HG02938 (cell line): ENCODE results near the gene ADH1B.
"Not testable (repeated sequence)": the region's sequence is repeated elsewhere in the genome, so short reads cannot be mapped to it uniquely, and the experiment has no call there.

ENCODE experiments used
- ATAC-seq: cut with Tn5 transposase; IDR thresholded peaks from one replicate; pipeline ENCODE4 v1.9.1; 2021; ENCODE audit warnings: mild to moderate bottlenecking, moderate library complexity; ENCODE audit not compliant: unreplicated experiment

Gene ADH1B

DNA sequence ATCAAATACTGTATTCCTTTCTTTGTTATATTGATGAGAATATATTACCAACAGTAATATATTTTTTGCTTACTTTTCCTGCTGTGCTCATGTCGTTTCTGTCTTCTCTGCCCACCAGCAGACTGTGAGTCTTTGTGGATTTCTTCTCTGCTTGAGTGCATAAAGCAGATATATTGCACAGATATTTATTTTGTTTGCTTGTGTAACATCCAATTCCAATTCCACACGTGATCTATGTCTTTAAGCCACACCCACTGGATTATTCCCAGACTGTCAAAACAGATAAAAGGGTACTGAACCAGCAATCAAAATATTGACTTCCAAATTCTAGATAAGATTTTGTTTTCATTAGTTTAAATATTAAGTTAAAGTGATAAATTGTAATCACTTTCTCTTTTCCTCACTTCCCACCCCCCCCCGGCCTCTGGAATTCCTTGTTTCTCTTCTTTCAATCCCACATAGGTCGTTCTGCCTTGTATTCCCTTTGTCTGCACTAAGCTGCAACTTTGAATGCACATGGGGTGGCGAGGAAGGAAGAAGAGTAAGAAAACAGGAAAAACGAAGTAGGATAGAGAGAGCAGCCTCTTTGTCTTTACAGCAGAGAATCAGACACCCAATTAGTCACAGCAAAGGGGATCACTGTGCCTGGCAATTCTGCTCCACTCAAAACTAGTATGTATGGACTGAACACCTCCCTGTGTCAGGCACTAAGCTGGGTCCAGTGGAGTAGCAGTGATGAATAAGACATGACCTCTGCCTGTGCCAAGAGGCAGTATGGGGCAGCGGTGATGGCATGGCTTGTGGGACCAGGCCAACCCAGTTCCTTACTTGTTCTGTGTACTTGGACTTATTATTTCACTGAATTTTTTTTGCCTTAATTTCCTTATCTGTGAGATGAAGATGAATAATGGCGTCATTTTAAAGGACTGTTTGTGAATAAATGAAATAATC is at the start of gene ADH1B:
Gene ADH1B, minus strand, starts transcription at position 161 of the 951 bp plus-strand sequence. Its CDS starts 70 bp downstream, at position 91.
- no peak for ATAC-seq

DNA sequence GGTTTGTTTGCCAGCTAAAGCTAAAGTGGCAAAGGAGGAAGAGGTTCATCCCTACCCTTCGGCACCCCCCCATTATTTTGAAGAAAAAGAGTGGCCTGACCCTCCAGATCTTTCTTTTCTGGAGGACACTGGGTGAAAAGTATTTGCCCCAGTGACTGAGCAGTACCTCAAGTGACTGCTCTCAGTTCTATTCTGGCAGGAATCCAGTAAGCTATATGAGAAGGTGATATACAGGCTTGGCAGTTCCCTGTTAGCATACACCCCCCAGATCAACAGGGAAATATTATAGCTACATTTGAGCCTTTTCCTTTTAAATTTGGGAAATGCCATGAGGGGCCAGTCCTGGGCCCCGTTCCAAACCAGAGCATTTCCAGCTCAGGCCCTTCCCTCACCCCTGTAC is 46.6 kb upstream of the ADH1B start:
- not testable (repeated sequence) for ATAC-seq

DNA sequence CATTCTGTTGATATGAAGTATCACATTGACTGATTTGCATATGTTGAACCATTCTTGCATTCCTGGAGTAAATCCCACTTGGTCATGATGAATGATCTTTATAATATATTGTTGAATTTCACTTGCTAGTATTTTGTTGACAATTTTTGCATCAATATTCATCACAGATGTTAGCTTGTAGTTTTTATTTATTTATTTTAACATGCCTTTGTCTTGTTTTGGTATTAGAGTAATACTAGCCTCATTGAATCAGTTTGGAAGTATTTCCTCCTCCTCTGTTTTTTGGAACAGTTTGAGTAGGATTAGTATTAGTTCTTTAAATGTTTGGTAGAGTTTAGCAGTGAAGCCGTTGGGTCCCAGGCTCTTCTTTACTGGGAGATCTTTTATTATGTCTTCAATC is 45.3 kb upstream of the ADH1B start:
- ATAC-seq, result no peak

DNA sequence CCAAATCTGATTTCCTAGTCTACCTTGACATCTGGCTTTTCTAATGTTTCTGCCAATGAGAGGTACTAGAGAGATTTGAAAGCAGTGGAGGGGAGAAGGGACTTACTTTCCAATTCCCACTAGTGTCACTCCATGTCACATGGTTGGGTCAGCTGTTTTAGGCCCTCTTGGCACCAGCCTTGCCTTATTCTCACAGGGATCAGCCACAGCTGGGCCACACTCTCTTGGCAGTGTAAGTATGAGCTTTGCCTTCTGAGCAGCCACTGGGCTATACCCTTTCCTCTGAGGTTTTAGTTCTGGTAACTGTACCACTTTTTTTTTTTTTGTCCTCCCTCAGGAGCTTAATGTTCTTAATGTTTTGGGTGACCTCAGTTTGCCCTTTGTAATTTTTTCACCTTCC is 41.6 kb upstream of the ADH1B start:
- ATAC-seq, result no peak

DNA sequence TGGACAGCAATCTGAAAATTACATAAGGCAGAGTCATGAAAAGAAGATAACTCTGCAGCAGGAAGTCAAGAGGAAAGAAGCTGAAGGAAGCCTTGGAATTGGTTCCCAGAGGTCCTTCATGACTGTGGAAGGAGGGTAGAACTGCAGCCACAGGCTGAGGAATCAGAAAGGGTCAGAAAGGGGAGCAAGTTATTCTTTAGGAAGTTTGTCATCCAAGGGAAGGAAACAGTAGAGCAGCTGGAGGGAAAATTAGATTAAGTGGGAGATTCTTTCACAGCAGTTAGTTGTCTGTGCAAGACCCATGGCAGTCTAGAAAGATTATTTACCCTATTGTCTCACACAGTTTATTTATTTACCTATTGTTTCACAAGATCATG is 40.7 kb upstream of the ADH1B start:
- no peak for ATAC-seq

DNA sequence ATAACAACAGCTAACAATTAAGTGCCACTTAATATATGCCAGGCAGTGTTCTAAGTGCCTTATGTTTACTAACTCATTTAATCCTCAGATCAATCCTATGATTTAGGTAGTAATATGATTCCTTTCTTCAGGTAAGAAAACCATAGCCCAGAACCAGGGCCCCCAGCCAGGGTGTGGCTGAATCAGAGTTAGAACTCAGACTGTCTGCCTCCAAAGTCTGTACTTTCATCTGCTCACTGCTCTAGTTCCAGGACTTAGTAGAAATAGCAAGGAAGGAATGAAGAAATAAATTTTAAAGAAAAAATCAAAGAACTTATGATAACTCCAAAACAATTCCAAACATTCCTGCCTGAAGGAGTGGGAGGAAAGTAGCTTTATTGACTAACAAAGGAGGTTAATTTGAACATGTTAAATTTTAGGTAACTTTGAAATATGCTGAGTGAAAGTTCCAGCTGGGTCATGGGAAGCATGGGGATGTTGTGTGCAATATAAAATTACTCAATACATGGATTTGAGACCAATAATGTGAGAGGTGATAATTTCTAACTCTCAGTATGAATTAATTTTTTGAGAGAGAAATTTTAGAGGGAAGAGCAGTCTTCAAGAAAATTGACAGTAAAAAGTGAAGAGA is 40.2 kb upstream of the ADH1B start:
- ATAC-seq, result no peak

DNA sequence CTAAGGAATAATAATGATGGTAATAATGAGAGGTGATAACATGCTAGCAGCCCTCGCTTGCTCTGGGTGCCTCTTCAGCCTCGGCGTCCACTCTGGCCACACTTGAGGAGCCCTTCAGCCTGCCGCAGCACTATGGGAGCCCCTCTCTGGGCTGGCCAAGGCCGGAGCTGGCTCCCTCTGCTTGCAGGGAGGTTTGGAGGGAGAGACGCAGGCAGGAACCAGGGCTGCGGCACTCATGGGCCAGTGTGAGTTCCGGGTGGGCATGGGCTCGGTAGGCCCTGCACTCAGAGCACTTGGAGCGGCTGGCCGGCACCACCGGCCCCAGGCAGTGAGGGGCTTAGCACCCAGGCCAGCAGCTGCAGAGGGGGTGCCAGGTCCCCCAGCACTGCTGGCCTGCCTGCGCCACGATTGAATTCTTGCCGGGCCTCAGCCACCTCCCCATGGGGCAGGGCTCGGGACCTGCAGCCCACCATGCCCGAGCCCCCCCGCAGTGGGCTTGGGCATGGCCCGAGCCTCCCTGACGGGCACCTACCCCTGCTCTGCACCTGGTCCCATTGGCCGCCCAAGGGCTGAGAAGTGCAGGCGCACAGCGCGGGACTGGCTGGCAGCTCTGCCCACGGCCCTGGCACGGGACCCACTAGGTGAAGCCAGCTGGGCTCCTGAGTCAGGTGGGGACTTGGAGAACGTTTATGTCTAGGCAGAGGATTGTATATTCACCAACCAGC is 38.4 kb upstream of the ADH1B start:
- ATAC-seq, result no peak

DNA sequence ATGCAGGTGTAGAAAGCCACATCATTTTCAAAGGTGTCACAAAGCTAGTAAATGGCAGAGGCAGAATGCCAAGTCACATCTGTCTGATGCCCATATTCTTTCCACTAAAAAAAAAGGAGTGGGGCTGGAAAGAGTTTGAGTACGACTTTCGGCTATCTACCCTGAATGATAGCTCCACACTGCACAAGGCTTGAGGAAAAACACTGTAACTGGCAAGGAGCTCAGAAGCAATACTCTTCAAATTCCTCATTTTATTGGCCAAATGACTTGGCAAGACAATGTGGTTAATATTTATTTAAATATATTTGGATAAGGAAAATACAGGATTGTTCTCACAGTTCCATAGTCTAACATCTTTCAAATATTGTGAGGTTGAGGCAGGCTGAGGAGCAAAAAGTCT is 36.7 kb upstream of the ADH1B start:
- ATAC-seq, result no peak

DNA sequence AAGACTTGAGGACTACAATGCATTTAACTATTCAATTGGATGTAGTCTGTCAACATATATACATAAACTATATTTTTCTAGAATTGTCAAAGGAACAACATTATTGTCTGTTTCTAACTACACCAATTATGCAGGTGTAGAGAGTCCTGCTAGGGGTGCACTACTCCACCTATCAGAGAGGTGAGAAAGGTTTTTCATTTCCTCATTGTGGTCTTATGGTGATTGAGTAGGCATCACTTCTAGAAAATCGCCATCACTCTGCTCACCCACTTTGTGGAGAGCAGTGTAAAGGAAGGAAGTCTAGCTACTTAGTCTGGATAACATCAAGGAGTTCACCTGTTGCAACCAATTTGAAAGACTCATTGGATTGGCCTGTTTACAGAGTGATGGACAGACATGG is 35.8 kb upstream of the ADH1B start:
- ATAC-seq, result peak; percentile 78

DNA sequence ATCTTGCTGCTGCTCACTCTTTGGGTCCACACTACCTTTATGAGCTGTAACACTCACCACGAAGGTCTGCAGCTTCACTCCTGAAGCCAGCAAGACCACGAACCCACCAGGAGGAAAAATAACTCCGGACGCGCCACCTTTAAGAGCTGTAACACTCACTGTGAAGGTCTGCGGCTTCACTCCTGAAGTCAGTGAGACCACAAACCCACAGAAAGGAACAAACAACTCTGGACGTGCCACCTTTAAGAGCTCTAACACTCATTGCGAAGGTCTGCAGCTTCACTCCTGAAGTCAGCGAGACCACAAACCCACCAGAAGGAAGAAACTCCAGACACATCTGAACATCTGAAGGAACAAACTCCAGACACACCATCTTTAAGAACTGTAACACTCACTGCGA is 34.9 kb upstream of the ADH1B start:
- not testable (repeated sequence) for ATAC-seq

DNA sequence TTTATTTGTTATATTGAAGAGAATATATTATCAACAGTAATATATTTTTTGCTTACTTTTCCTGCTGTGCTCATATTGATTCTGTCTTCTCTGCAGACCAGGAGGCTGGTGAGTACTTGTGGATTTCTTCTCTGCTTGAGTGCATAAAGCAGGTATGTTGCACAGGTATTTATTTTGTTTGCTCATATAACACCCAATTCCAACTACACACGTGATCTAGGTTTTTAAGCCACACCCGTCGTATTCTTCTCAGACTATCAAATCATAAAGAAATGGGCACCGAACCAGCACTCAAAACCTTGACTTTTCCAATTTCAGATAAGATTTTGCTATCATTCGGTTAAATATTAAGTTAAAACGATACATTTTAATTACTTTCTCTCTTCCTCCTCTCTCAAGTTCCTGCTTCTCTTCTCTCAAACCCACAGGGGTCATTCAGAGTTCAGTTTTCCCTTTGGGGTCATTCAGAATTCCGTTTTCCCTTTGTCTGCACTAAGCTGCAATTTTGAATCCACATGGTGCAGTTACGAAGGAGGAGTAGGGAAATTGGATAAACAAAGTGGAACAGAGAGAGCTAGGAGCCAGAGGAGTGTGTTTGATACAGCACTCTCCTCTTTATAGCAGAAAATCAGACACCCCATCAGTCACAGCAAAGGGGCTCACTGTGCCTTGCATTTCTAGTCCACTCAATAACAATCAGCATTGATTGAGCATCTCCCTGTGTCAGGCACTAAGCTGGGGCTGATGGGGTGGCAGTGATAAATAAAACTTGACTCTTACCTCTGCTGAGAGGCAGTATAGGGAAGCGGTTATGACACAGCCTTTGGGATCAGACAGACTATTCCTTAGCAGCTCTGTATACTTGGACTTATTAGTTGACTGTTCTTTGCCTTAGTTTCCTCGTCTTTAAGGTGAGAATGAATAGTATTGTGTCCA is 31.7 kb upstream of the ADH1B start, which contains the start of gene ADH1C:
Gene ADH1C, minus strand, starts transcription at position 145 of the 936 bp plus-strand sequence. Its CDS starts 71 bp downstream, at position 74.
- no peak for ATAC-seq

DNA sequence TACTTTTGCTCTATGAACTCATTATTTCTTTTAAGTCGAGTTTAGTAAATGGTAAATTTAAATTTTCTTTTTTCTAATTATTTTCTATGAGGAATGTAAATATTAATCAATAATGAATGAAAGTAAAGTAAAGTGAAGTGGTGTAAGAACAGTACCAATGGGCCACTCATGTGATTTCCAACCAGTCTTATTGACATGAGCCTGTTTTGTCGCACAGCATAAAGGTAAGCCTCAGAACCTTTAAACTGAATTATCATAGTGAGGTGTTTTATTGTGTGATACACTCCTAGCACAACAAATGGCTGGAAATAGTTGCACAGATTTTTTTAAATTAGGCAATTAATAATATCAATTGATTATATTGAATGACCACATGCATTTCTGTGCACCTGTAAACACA is 30.3 kb upstream of the ADH1B start:
- no peak for ATAC-seq

DNA sequence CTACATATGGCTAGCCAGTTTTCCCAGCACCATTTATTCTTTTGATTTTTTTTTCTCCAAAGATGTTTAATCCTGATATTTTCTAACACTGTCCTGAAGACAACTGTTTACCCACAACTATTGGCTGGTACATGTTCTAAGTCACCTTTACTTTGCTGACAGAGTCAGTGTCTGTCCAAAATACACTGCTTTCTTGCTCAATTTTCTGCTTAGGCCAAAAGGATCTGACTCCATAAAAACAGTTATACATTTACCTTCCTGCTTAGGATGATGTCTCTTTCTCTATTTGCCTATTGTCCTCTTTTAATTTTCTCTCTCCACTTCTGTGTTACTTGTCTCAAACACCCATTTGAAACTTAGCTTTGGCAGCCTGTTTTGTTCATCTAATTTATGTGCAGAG is 28.1 kb upstream of the ADH1B start:
- ATAC-seq, result no peak

DNA sequence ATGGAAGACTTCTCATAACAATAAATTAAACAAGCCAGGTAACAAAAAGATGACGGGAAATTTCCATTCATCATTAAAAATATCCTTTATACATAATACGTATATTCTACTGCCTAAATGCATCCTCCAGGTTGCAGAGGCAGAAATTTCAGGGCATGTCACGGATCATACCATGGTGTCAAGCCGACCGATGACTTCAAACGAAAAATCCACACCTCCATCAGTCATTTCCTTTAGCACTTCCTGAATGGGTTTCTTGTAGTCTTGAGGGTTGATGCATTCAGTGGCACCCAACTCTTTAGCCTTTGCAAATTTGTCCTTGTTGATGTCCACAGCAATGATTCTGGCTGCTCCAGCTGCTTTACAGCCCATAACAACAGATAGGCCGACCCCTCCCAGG is 21.4 kb upstream of the ADH1B start:
- ATAC-seq, result not testable (repeated sequence)

DNA sequence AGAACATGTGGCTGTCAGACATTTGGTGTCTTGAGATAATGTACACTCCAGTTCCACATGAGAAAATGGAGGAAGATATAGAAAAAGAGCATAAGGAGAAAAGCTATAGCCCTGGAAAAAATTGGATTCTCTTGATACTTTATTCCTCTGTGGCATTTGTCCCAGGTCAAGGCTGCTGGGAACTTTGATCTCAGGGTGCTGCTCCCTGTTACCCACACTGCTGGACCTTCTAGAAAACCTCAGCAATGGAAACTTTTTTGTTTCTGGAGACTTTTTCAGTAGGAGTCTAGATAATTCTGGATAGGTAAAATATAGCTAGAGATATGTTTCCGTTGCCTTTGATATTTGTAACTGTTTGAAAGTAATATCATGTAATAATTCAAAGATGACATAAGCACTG is 20.2 kb upstream of the ADH1B start:
- no peak for ATAC-seq

DNA sequence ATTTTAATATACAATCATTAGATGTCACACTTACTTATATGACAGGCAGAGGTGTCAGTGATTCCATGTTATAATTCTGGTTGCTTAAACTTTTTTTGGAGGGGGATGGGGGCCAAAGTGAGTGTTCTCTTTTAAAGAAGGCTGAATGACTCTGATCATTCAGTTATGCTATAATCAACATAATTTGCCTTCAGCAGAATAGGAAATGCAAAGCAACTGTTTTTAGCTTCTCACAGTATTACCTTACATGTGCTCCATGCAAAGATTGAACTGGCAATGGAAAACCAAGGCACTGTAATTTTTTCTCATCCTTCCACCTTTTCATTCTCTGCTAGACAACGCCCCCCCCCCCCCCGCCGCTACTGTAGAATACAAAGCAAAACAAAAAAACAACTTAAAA is 18.0 kb upstream of the ADH1B start:
- no peak for ATAC-seq

DNA sequence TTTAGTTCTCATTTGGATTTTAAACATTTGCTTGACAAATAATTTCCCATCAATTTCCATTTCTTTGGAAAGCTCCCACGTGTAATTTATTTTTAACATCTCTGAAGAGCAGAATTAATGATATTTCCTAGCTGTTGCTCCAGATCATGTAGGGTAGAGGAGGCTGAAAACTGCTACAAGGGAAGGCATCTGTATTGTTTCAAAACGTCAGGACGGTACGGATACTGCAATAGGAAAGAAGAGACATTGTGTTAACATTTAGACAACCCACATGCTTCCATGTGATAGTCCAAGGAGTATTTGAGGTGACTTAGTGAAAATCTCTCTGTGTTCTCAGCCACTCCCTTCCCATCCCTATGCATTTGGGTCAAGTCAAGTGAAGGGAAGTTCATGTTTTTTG is 15.4 kb upstream of the ADH1B start:
- no peak for ATAC-seq

DNA sequence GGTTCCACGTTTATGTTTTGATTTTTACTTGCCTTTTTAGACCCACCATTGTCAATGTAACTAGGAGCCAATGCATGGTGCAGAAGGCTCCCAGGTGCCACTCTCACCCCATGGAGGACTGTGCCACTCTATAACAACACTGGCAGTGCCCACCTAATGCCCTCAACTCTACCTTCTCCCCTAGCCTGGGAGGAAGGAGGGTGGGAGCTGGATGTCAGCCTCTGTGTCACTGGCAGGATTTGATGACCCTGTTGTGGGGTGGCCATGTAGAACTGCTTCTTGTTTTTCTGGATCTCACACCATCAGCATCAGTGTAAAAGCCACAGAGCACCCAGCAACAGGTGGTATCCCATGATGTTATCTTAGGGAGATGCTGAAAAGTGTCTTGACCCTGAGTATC is 13.7 kb upstream of the ADH1B start:
- no peak for ATAC-seq

DNA sequence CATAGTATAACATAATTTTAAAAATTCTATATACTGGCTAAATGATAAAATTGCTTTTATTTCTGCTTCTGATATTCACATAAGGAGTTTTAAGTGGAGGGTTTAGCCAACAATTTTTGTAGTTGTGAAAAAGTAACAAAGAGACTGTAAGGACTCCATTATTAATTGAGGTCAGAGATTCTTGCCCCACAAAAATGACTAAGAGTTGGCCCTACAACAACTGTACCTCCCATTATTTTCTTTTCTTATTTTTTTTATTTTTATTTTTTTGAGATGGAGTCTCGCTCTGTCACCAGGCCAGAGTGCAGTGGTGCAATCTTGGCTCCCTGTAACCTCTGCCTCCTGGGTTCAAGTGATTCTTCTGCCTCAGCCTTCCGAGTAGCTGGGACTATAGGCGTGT is 9.4 kb upstream of the ADH1B start:
- no peak for ATAC-seq

DNA sequence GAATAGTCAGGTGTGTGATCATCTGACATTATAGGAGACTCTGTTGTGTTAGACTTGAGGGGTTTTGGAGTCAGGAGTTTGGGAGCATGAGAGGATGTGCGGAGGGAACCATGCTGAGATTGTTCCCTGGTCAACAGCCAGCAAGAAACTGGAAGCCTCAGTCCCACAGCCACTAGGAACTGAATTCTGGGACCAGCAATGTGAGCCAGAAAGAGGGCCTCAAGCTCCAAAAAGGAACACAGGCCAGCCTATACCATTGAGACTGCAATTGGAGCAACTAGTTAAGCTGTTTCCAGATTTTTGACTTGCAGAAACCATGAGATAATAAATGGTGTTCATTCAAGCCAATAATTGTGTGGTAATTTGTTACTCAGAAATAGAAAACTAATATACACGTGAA is 8.7 kb upstream of the ADH1B start:
- ATAC-seq, result no peak
